Fibroblast of pulmonary artery (primary cell): ENCODE data around the gene MMP15.

Experiments used
- DNase-seq: peaks from one replicate; pipeline ENCODE4 v3.0.0-alpha.2; 2010; ENCODE audit warnings: low read depth
- H3K4me3 ChIP-seq: replicated peaks from 2 replicates; pipeline ENCODE4 v1.5.1; 2011; ENCODE audit warnings: low read depth, mild to moderate bottlenecking, control low read depth, low read length, moderate library complexity
- TF ChIP-seq, protein P1 (sequence below): IDR thresholded peaks from 2 replicates; pipeline ENCODE4 v1.5.1; 2011; ENCODE audit warnings: mild to moderate bottlenecking, control low read depth, low read length, inconsistent platforms; ENCODE audit errors: missing control alignments

The MMP15 gene

DNA sequence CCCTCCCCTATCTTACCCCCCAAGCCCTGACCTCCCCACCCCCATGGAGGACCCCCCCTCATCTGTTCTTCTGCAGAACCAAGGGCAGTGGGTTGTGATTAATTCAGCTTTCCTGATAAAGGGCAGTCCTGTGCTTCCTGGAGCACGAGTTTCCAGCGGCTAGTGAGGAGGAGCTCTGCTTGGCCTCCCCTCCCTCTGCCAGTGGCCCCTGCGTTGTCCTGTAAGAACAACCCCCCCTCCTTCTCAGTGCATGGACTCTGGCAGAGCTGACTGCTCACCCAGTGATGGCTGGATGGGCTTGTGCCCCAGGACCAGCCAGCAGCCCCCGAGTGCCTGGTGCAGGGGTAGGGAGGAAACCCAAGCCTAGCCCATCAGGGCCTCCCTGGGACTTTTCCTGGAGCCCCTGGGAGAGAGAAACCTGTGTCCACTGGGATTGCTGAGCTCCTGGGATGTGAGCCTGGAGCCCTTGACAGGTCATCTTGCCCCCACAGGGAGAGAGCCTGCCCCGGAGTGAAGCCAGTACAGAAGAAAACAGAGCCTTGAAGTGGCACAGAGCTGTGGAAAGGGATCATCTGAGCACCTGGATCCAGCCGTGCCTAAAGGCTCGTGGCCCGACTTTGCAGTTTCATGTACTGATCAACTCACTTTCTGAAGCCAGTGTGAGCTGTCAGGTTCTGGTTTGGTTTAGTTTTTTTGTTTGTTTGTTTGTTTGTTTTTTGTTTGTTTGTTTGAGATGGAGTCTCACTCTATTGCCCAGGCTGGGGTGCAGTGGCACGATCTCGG lies 26.5 kb downstream of the MMP15 start:
- no peak for DNase-seq
- TF ChIP-seq, protein P1, sequence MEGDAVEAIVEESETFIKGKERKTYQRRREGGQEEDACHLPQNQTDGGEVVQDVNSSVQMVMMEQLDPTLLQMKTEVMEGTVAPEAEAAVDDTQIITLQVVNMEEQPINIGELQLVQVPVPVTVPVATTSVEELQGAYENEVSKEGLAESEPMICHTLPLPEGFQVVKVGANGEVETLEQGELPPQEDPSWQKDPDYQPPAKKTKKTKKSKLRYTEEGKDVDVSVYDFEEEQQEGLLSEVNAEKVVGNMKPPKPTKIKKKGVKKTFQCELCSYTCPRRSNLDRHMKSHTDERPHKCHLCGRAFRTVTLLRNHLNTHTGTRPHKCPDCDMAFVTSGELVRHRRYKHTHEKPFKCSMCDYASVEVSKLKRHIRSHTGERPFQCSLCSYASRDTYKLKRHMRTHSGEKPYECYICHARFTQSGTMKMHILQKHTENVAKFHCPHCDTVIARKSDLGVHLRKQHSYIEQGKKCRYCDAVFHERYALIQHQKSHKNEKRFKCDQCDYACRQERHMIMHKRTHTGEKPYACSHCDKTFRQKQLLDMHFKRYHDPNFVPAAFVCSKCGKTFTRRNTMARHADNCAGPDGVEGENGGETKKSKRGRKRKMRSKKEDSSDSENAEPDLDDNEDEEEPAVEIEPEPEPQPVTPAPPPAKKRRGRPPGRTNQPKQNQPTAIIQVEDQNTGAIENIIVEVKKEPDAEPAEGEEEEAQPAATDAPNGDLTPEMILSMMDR: no peak
- no peak overlapping the region for H3K4me3 ChIP-seq

DNA sequence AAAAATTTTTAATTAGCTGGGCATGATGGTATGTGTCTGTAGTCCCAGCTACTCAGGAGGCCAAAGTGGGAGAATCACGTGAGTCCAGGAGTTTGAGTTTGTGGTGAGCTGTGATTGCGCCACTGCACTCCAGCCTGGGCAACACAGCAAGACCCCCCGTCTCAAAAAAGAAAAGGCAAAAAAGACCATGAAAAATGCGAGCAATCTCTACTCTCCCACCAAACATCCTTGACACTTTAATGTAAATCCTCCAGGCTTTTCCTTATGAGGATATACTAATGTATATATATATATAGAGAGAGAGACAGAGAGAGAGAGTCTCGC lies 28.1 kb downstream of the MMP15 start:
- DNase-seq: no peak
- no peak overlapping the region for H3K4me3 ChIP-seq
- TF ChIP-seq, protein P1: no peak

DNA sequence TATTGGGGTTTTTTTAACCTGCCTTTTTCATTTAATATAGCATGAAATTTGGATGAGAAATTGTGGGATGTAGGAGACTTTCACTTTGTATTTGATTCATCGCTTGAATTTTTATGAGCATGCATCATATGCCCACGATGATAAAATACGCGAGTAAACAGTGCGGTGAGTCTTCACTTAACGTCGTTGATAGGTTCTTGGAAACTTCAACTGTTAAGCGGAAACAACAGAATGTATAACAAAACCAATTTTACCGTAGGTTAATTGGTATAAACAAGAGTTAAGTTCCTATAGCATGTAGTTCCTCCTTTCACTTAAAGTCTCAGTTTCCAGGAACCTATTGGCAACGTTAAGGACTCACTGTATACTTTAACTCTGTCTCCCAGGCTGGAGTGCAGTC lies 28.7 kb downstream of the MMP15 start:
- TF ChIP-seq, protein P1: no peak
- DNase-seq: no peak

DNA sequence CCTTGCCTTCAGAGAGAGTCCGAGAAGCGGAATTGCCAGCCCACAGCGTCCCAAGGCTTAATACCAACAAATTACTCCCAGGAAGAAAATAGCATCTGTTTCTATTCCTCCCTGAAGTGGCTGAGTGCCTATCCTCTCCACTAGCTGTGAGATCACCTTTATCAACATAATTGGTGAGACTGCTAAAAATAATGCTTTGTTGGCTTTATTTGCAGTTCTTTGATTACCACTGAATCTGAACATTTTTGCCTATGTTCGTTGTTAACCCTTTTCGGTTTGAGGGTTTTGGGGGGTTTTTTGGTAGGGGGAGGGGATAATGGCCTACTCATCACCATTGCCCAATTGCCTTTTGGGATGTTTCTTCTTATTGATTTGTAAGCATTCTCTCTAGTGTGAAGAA lies 31.0 kb downstream of the MMP15 start:
- no peak for DNase-seq
- TF ChIP-seq, protein P1: no peak
- no peak overlapping the region for H3K4me3 ChIP-seq

More for the DNA sequence above, 28.7 kb downstream of the MMP15 start:
- no peak overlapping the region for H3K4me3 ChIP-seq

DNA sequence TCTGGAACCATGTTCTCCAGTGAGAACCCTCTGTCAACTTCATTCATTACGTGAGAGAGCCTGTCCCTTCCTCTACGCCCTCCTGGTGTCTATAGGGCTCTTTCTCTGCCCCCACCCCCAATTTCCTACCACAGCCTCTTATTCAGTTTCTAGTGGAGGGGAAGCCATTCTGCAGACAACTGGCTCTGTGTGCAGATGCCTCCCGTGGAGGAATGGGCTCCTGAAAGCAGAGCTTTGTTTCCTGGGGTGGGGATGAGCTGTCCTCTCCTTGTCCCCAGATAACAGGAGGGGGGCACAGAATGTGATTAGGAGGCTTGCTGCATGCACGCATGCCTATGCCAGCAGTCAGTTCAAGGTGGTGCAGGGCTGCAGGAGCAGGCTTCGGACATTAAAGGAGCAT lies 31.6 kb downstream of the MMP15 start:
- no peak overlapping the region for H3K4me3 ChIP-seq
- TF ChIP-seq, protein P1: no peak
- no peak for DNase-seq

DNA sequence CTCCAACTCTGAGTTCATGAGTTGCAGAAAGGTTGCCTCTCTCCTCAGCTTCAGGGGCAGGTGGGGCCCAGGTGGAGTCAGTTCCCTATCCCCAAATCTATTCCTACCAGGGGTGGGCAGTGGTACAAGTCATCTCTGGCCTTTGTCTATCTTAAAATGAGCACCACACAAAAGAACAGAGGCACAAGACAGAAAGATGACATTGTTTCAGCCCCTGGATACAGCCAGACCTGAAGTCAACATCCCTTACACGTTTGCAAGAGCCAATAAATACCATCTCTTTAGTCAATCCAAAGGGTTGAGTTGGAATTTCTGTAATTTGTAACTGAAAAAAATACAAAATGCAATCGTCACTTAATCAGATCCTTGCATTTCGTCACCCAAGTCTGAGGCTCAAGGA lies 32.2 kb downstream of the MMP15 start:
- H3K4me3 ChIP-seq: no peak overlapping the region
- TF ChIP-seq, protein P1: no peak
- DNase-seq: no peak

DNA sequence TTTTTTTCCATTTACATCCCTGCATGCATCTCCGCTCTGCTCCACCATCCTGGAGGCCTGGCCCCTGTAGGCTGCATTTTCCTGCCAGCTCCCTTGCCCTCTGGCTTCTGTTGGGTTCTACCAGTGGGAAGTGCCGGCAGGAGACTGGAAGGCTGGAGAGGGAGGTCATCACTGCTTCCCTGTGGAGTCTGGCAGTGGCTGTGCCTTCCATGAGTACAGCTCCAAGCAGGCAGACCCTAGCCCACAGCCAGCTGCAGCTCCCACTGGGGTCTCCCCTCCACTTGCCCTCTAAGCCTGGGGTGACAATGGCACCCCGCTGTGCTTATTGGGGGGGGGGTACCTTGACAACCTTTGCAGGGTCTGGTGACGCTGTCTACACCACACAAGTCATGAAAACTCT lies 37.3 kb downstream of the MMP15 start:
- DNase-seq: no peak
- TF ChIP-seq, protein P1: no peak

More for the DNA sequence above, 37.3 kb downstream of the MMP15 start:
- H3K4me3 ChIP-seq: no peak overlapping the region
